Lung (tissue), 12 donors: Measurements from ENCODE around the gene BRWD1. TPM values are rescaled to one million over a fixed set of nuclear protein-coding genes. Genes with fewer than 3 reads are reported as not detected.
A peak's percentile ranks its signal among the peaks of the same experiment; 100 is the strongest.

ENCODE experiments used
- ATAC-seq: fragments of 200-7000 bp; cut with Tn5 transposase; one replicate; pipeline ENCODE4 v1.9.1; 2020; ENCODE audit warnings: moderate number of reproducible peaks; ENCODE audit not compliant: insufficient read depth, low FRiP score
- DNase-seq, 3 donors: peaks; one replicate each; pipeline ENCODE4 v3.0.0-alpha.2; 2013 to 2017
- H3K27ac ChIP-seq, 2 donors: one replicate each; pipeline ENCODE4 v1.5.1; 2013; ENCODE audit warnings: mild to moderate bottlenecking in 2 of 2, moderate library complexity in 2 of 2, control low read depth in 1 of 2, inconsistent platforms in 1 of 2, low read depth in 1 of 2, low read length in 1 of 2
- H3K27me3 ChIP-seq, 3 donors: one replicate each; pipeline ENCODE4 v1.5.1; 2013; ENCODE audit warnings: low read length in 2 of 3; ENCODE audit not compliant: control insufficient read depth in 3 of 3, insufficient read depth in 3 of 3
- H3K36me3 ChIP-seq, 4 donors: one replicate each; pipeline ENCODE4 v1.5.1; 2013; ENCODE audit warnings: low read length in 4 of 4, mild to moderate bottlenecking in 1 of 4, moderate library complexity in 1 of 4; ENCODE audit not compliant: control insufficient read depth in 4 of 4, insufficient read depth in 4 of 4
- H3K4me1 ChIP-seq, 5 donors: one replicate each; pipeline ENCODE4 v1.5.1; 2013; ENCODE audit warnings: low read length in 5 of 5, mild to moderate bottlenecking in 2 of 5, moderate library complexity in 1 of 5; ENCODE audit not compliant: control insufficient read depth in 5 of 5, insufficient read depth in 5 of 5
- H3K4me3 ChIP-seq: one replicate; pipeline ENCODE4 v1.5.1; 2013; ENCODE audit warnings: mild to moderate bottlenecking, control low read depth, moderate library complexity
- H3K9ac ChIP-seq, 2 donors: one replicate each; pipeline ENCODE4 v1.5.1; 2013; ENCODE audit warnings: low read length in 2 of 2, control low read depth in 1 of 2; ENCODE audit not compliant: insufficient read depth in 1 of 2
- H3K9me3 ChIP-seq, 4 donors: one replicate each; pipeline ENCODE4 v1.5.1; 2013; ENCODE audit warnings: low read length in 3 of 4, mild to moderate bottlenecking in 1 of 4, moderate library complexity in 1 of 4; ENCODE audit not compliant: control insufficient read depth in 4 of 4, insufficient read depth in 3 of 4
- CTCF ChIP-seq: IDR thresholded peaks from 2 replicates; pipeline ENCODE4 v1.5.1; 2012; ENCODE audit warnings: mild to moderate bottlenecking; ENCODE audit errors: control extremely low read depth, extremely low read depth
- WGBS, 2 donors: extraction: QIAGEN DNeasy Blood & Tissue Kit; methylation state at CpG; one replicate each; pipeline ENCODE4 v1.1.7; 2013; 5-methylcytosine and 5-hydroxymethylcytosine counted together
- polyA plus RNA-seq, 2 donors: library from polyadenylated mRNA; stranded (reverse); fragments of 200-250 nt; gene quantifications; one replicate each; pipeline ENCODE4 v1.2.1, GENCODE V29; 2013
- total RNA-seq, 2 donors: library from RNA; depleted of rRNA in 1 of 2; stranded (reverse); fragments of >200 nt in 1 of 2; gene quantifications; one replicate each; pipeline ENCODE4 v1.2.1, GENCODE V29; 2014 to 2021
- donor health status: control.
- donor health status: control.
- donor health status: Bipolar disorder and iron deficiency.
- donor health status: healthy.
- donor health status: DM: yes; HTN: yes; CAD: no.

Gene BRWD1
- total and polyA plus RNA-seq, 4 donors = 9.5 to 145 (median 20.1) TPM

GRCh38 chr21:39184050-39184980, 129.1 kb downstream of the BRWD1 start:
- Histone ChIP-seq H3K4me1 (peaks cover 2 to 19% (median 8%) of the 10 kb centered on the region in 5 donors), H3K27me3 (no peaks in the 10 kb centered on the region), H3K9ac (peak overlapping the region; percentile 56 to 65), H3K36me3 (peaks cover 0 to 2% (median under 1%) of the 10 kb centered on the region in 4 donors), H3K9me3 (no peaks in the 10 kb centered on the region), H3K4me3 (peak overlapping the region; percentile 67), H3K27ac (peak overlapping the region; percentile 88 to 92)
- no peak for DNase-seq
- WGBS, 2 donors = 3% methylated on average over 22 of the region's 22 CpGs
- TF ChIP-seq CTCF = no peak
- no peak for ATAC-seq

GRCh38 chr21:39183272-39184049, 130.0 kb downstream of the BRWD1 start, which contains the start of gene PSMG1:
Gene PSMG1, minus strand, starts transcription at chr21:39183451. Its CDS starts 66 bp downstream, at chr21:39183385.
- H3K27ac ChIP-seq = peak within 1 kb of the TSS; percentile 88 to 92
- H3K9ac ChIP-seq = peak within 1 kb of the TSS; percentile 65 to 72
- H3K9me3 ChIP-seq = no peaks in the 10 kb centered on the region
- ATAC-seq (peak; percentile 99), DNase-seq (peak; percentile 93 to 96 (median 95))
- H3K4me1 ChIP-seq = peaks cover 2 to 18% (median 8%) of the 10 kb centered on the region in 5 donors
- H3K36me3 ChIP-seq = peaks cover 0 to 6% (median 3%) of the 10 kb centered on the region in 4 donors
- H3K27me3 ChIP-seq = no peaks in the 10 kb centered on the region
- H3K4me3 ChIP-seq = peak within 1 kb of the TSS; percentile 79
- no peak for TF ChIP-seq CTCF
- WGBS, 2 donors = 0 to 1% methylated on average over 74 to 76 of the region's 76 CpGs

- no peak for ATAC-seq
- 1% methylated on average over 41 to 51 of the region's 51 CpGs for WGBS, 2 donors
- no peak for TF ChIP-seq CTCF
- Histone ChIP-seq H3K9ac (peak overlapping the region; percentile 63 to 72), H3K9me3 (no peaks in the 10 kb centered on the region), H3K4me3 (peak overlapping the region; percentile 79), H3K4me1 (peaks cover 2 to 18% (median 8%) of the 10 kb centered on the region in 5 donors), H3K27ac (peak overlapping the region; percentile 88 to 92), H3K27me3 (no peaks in the 10 kb centered on the region), H3K36me3 (peaks cover 0 to 6% (median 3%) of the 10 kb centered on the region in 4 donors)
- peak; percentile 45 to 70 (median 54) for DNase-seq
These were observed 130.8 kb downstream of the BRWD1 start for GRCh38 chr21:39182484-39183271.
